Sigmoid colon (tissue), 7 donors: Measurements from ENCODE around the gene AASS. TPM values are rescaled to one million over a fixed set of nuclear protein-coding genes. Genes with fewer than 3 reads are reported as not detected.
A peak's percentile ranks its signal among the peaks of the same experiment; 100 is the strongest.

Experiments
- DNase-seq: peaks from one replicate; pipeline ENCODE4 v3.0.0-alpha.2; 2019
- H3K27ac ChIP-seq, 4 donors: fragments of 200-600 bp; sonication (generic); one replicate each; pipeline ENCODE4 v1.5.1; 2016 to 2019; ENCODE audit warnings: mild to moderate bottlenecking in 1 of 4
- H3K27me3 ChIP-seq, 3 donors: fragments of 200-600 bp; sonication (generic); one replicate each; pipeline ENCODE4 v1.5.1; 2019; ENCODE audit warnings: mild to moderate bottlenecking in 1 of 3
- H3K36me3 ChIP-seq, 4 donors: fragments of 200-600 bp; sonication (generic); one replicate each; pipeline ENCODE4 v1.5.1; 2016 to 2019
- H3K4me1 ChIP-seq, 4 donors: fragments of 200-600 bp; sonication (generic); one replicate each; pipeline ENCODE4 v1.5.1; 2017 to 2019
- H3K4me3 ChIP-seq, 4 donors: fragments of 200-600 bp; sonication (generic); one replicate each; pipeline ENCODE4 v1.5.1; 2017 to 2019; ENCODE audit warnings: mild to moderate bottlenecking in 2 of 4, moderate library complexity in 1 of 4
- H3K9me3 ChIP-seq, 4 donors: fragments of 200-600 bp in 3 of 4; sonication (generic) in 3 of 4; one replicate each; pipeline versions ENCODE4 v1.5.1 to v1.6.1; 2013 to 2019
- EP300 ChIP-seq, 4 donors: sonication (generic); formaldehyde crosslinking; IDR thresholded peaks; one replicate each; pipeline ENCODE4 v1.6.1; 2017; ENCODE audit warnings: antibody characterized with exemption in 4 of 4
- POLR2A ChIP-seq, 2 donors: fragments of 450-650 bp; IDR thresholded peaks; one replicate each; pipeline ENCODE4 v1.6.1; 2016; ENCODE audit warnings: antibody characterized with exemption in 2 of 2, mild to moderate bottlenecking in 2 of 2, moderate library complexity in 2 of 2
- POLR2AphosphoS5 ChIP-seq, 4 donors: sonication (generic); formaldehyde crosslinking; IDR thresholded peaks; one replicate each; pipeline ENCODE4 v1.6.1; 2017; ENCODE audit warnings: antibody characterized with exemption in 4 of 4
- WGBS, 2 donors: extraction: QIAGEN DNeasy Blood & Tissue Kit; methylation state at CpG; one replicate each; pipeline ENCODE4 v1.1.7; 2013; 5-methylcytosine and 5-hydroxymethylcytosine counted together
- intact Hi-C: fragments of 100-400 bp; cut with DNase I; formaldehyde crosslinking; loops from one replicate; pipeline ENCODE4 v1.15.1; 2023
- polyA plus RNA-seq, 3 donors: library from polyadenylated mRNA; stranded (reverse); fragments of 200-250 nt; gene quantifications; one replicate each; pipeline ENCODE4 v1.2.3, GENCODE V29; 2013
- total RNA-seq, 4 donors: library from RNA; depleted of rRNA; stranded (reverse); fragments of >200 nt; gene quantifications; one replicate each; pipeline ENCODE4 v1.1.0, GENCODE V29; 2016
- TF ChIP-seq, protein P1 (sequence below), 4 experiments: fragments of 450-650 bp in 3 of 4; fragments of 200-600 bp in 1 of 4; IDR thresholded peaks; one replicate each; pipeline ENCODE4 v1.5.1; 2016 to 2019; ENCODE audit warnings: antibody characterized with exemption in 4 of 4, mild to moderate bottlenecking in 3 of 4, moderate library complexity in 2 of 4
- donor health status: healthy with polysubstance abuse.
- donor health status: Bipolar disorder and iron deficiency.
- donor health status: healthy.

Gene AASS
- total and polyA plus RNA-seq, 7 donors: 0.92 to 40.0 (median 24.3) TPM

DNA sequence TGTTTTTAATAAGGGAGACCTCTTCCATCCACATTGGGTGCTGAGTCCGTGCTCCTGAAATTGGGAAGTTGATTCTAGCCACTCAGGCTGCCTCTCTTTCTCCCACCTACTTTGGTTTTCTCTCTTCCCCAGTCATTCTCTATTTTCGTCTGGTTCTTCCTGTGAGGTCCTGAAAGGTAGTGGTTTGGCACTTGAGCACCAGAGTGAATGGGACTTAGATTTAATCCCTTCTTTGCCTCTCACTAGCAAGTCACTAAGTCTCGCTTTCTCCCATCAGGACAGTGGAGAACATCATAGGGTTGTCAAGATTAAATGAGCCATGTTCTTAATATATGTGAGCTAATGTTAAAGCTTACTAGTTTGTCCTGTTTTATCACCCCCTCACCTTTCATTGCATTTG lies 4.0 kb upstream of the AASS start:
- Histone ChIP-seq H3K4me3 (no peak overlapping the region), H3K27ac (no peak overlapping the region), H3K36me3 (no peaks in the 10 kb centered on the region), H3K9me3 (no peaks in the 10 kb centered on the region), H3K4me1 (peaks cover 0 to 9% (median 7%) of the 10 kb centered on the region in 4 donors), H3K27me3 (no peaks in the 10 kb centered on the region)
- no peak for DNase-seq
- TF ChIP-seq, protein P1, sequence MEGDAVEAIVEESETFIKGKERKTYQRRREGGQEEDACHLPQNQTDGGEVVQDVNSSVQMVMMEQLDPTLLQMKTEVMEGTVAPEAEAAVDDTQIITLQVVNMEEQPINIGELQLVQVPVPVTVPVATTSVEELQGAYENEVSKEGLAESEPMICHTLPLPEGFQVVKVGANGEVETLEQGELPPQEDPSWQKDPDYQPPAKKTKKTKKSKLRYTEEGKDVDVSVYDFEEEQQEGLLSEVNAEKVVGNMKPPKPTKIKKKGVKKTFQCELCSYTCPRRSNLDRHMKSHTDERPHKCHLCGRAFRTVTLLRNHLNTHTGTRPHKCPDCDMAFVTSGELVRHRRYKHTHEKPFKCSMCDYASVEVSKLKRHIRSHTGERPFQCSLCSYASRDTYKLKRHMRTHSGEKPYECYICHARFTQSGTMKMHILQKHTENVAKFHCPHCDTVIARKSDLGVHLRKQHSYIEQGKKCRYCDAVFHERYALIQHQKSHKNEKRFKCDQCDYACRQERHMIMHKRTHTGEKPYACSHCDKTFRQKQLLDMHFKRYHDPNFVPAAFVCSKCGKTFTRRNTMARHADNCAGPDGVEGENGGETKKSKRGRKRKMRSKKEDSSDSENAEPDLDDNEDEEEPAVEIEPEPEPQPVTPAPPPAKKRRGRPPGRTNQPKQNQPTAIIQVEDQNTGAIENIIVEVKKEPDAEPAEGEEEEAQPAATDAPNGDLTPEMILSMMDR (IDR thresholded peaks at IDR 0.05): no peak
- TF ChIP-seq EP300 (IDR thresholded peaks at IDR 0.05) (no peak), POLR2A (IDR thresholded peaks at IDR 0.05) (no peak), POLR2AphosphoS5 (IDR thresholded peaks at IDR 0.05) (no peak)
- 55 to 78% methylated on average over 3 of the region's 3 CpGs for WGBS, 2 donors
- intact Hi-C loops: loop anchor here (10.0 kb wide), 1 partner anchor 1407 kb away; the partner anchor contains the start of gene NDUFA5

DNA sequence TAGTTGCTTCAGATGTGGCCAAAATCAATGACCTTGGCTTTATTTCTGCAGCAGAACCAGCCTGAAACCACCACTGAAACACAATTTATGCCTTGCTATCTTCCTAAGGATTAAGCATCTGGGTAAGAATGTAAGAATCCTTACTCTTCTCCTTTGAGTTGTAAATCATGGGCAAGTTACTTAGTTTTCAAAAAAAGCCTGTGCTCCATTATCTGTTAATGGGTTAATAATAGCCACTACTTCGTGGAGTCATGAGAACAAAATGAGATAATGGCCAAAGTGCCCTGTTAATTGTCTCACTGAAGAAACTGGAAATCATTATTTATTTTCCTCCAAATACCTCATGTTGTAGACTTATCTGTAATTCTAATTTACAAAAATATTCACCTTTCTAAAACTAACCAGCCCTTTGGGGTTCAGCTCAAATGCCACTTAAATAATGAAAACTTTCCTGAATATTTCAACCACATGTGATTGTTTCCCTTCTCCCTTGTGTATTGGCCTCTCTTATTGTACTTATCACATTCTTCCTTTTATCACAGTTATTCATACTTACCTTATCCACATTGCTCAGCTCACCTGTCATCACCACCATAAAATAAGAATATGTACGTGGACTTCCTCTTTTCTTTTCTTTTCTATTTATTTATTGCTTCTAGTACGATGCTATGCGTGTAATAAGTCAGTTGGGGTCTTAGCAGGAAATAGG lies 2.0 kb upstream of the AASS start:
- 54 to 63% methylated on average over 4 of the region's 4 CpGs for WGBS, 2 donors

DNA sequence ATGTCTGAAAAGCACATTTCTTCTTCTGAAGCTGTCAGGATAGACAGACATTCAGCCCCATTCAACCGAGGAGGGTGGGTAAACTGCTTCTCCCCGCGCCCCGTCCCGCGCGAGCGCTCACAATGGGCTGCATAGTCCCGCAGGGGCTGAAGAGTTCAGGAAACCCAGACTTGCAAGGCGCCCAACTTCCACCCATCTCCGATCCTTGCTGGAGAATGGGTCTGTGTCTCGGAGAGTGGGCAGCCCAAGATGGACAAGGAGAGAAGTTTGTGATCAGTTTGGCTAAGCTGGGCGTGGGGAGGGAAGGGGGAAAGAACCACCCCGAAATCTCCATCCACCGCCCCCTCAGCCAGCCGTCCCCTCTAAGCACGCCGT lies 686 bp downstream of the AASS start:
- no peaks in the 10 kb centered on the region for H3K9me3 ChIP-seq
- intact Hi-C loops: loop anchor here (10.0 kb wide), 1 partner anchor 1411 kb away; the partner anchor contains the start of gene NDUFA5
- no peaks in the 10 kb centered on the region for H3K27me3 ChIP-seq
- peak overlapping the region; percentile 80 to 91 (median 88) for H3K4me3 ChIP-seq
- peaks cover 0 to 21% (median 10%) of the 10 kb centered on the region in 4 donors for H3K4me1 ChIP-seq
- peak overlapping the region; percentile 91 to 99 (median 97) for H3K27ac ChIP-seq
- H3K36me3 ChIP-seq: no peaks in the 10 kb centered on the region
- TF ChIP-seq, protein P1 (IDR thresholded peaks at IDR 0.05): no peak
- TF ChIP-seq POLR2A (IDR thresholded peaks at IDR 0.05) (no peak), POLR2AphosphoS5 (IDR thresholded peaks at IDR 0.05) (no peak), EP300 (IDR thresholded peaks at IDR 0.05) (no peak)
- WGBS, 2 donors: 0 to 1% methylated on average over 18 of the region's 18 CpGs
- peak; percentile 68 for DNase-seq

More for the DNA sequence above, 2.0 kb upstream of the AASS start:
- intact Hi-C loops: loop anchor here (10.0 kb wide), 1 partner anchor 1409 kb away; the partner anchor contains the start of gene NDUFA5
- peaks cover 0 to 21% (median 10%) of the 10 kb centered on the region in 4 donors for H3K4me1 ChIP-seq
- H3K27ac ChIP-seq: no peak overlapping the region
- TF ChIP-seq EP300 (IDR thresholded peaks at IDR 0.05) (no peak), POLR2A (IDR thresholded peaks at IDR 0.05) (no peak), POLR2AphosphoS5 (IDR thresholded peaks at IDR 0.05) (no peak)
- TF ChIP-seq, protein P1 (IDR thresholded peaks at IDR 0.05): no peak
- H3K36me3 ChIP-seq: no peaks in the 10 kb centered on the region
- no peaks in the 10 kb centered on the region for H3K27me3 ChIP-seq
- DNase-seq: no peak
- H3K9me3 ChIP-seq: no peaks in the 10 kb centered on the region
- H3K4me3 ChIP-seq: no peak overlapping the region

DNA sequence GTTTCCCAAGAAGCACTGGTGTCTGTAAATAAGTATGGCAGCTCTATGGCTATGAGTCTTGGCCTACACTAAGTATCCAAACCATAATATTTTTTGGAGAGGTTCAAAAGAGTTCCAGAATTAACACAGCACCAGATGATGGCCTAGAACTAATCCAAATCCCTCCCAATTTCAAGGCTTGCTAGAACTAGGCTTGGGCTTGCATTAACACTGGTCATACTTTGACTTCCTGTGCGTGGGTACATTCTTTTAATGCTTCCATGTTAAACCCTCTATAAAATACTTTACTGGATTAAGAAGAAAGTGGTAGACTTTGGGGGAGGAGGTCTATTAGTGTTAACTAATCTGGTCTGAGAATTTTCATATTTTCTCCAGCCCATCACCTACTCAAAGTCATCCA lies 3.1 kb downstream of the AASS start:
- intact Hi-C loops: loop anchor here (10.0 kb wide), 1 partner anchor 1414 kb away; the partner anchor contains the start of gene NDUFA5
- peaks cover 0 to 29% (median 26%) of the 10 kb centered on the region in 4 donors for H3K4me1 ChIP-seq
- no peak overlapping the region for H3K27ac ChIP-seq
- no peaks in the 10 kb centered on the region for H3K9me3 ChIP-seq
- TF ChIP-seq EP300 (IDR thresholded peaks at IDR 0.05): no peak
- TF ChIP-seq POLR2A (IDR thresholded peaks at IDR 0.05): no peak
- TF ChIP-seq POLR2AphosphoS5 (IDR thresholded peaks at IDR 0.05): no peak
- TF ChIP-seq, protein P1 (IDR thresholded peaks at IDR 0.05): no peak
- DNase-seq: no peak
- no peak overlapping the region for H3K4me3 ChIP-seq
- no peaks in the 10 kb centered on the region for H3K36me3 ChIP-seq
- H3K27me3 ChIP-seq: no peaks in the 10 kb centered on the region
- 92 to 97% methylated on average over 1 of the region's 1 CpG for WGBS, 2 donors
